HG02623 (cell line): ENCODE measurements around the gene CGB7.

Experiments
- ATAC-seq: cut with Tn5 transposase; IDR thresholded peaks from one replicate; pipeline ENCODE4 v1.9.1; 2021; ENCODE audit warnings: moderate library complexity; ENCODE audit not compliant: unreplicated experiment

CGB7 gene

DNA sequence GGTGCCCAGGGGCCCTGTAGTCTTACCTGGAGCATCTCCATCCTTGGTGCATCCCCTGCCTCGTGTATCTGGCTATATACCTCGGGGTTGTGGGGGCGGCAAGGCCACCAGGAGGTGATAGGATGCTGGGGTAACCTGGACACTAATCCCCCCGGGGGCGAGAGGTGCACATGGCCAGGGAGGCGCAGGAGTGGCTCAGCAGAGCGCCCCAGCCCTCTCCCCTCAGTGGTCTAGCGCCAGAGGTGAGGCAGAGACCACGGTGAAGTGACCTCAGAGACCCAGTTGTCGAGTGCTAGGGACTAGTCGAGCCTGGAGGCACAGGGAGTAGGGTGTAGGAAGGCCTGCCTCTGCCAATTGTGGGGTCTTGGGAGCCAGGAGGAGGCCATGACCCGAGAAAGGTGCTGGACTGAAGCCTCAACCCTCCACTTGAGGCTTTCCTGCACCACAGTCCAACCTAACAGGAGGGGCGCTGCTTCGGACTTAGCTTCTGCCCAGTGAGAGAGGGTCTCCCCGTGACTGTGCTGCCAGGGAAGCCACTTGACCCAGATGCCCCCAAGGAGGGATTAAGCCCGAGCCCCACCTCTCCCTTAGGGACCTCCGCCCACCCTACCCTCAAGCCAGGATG, 40.4 kb downstream of the CGB7 start, which contains the start of gene LHB:
Gene LHB (minus strand): TSS at position 51 of the 625 bp plus-strand sequence. CDS start 10 bp downstream, at position 41.
- no peak for ATAC-seq

GRCh38 chr19:49016067-49016839, 41.3 kb downstream of the CGB7 start:
- no peak for ATAC-seq

DNA sequence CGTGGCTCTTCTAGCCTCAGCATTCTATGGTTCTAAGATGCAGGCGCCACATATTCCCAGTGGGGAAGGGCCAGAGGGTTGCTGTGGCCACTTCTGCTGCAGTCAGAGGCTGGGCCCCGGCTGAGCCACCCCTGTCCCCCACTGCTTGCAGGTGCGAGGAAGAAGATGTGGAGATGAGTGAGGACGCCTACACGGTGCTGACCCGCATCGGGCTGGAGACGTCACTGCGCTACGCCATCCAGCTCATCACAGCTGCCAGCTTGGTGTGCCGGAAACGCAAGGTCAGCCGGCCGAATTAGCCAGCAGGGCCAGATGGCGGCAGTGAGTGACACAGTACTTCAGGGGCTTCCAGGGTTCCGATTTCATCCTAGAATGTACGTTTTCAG, 42.7 kb downstream of the CGB7 start:
- no peak for ATAC-seq

- ATAC-seq = no peak
Measured at GRCh38 chr19:49014123-49014869, 43.3 kb downstream of the CGB7 start.

DNA sequence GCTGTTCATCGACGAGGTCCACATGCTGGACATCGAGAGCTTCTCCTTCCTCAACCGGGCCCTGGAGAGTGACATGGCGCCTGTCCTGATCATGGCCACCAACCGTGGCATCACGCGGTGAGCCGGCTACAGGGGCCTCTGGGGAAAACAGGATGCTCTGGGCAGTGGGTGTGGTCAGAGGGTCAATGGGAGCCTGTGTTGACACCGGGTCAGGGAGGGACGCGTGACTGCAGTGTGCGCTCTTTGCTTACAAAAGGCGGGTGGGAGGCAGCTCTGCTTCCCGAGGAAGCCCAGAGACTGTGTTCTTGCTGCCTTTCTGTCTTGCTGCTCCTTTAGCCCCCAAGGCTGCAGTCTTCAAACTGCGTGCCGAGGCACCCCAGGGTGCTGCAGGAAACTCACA, 46.4 kb downstream of the CGB7 start:
- ATAC-seq = no peak

DNA sequence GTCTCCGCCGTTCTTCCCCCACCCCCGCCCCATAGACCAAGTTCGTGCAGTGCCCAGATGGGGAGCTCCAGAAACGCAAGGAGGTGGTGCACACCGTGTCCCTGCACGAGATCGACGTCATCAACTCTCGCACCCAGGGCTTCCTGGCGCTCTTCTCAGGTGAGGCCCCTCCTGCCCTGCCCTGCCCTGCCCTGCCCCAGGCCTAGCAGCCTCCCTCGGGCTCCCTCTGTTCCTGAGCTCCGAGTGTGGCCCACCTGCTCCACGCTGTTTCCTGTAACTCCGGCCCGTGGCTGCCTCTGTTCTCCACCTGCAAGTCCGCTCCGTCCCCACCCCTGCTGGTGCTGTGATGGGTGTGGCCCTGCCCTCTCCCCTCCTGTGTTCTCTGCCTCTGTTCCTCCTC, 47.1 kb downstream of the CGB7 start:
- no peak for ATAC-seq

DNA sequence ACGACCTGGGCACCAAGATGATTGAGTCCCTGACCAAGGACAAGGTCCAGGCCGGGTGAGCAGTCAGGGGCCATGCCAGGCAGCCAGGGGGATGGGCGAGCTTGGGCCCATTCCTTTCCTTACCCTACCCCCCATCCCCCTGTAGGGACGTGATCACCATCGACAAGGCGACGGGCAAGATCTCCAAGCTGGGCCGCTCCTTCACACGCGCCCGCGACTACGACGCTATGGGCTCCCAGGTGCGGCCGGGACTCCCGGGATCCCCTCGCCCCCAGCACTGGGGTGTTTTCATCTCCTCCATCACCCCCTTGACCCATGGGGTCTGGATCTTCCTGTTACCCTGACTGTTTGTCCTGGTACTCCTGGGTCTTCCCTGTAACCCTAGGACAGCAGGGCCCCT, 47.7 kb downstream of the CGB7 start:
- ATAC-seq = no peak

GRCh38 chr19:49006905-49007304, 50.6 kb downstream of the CGB7 start:
- no peak for ATAC-seq

DNA sequence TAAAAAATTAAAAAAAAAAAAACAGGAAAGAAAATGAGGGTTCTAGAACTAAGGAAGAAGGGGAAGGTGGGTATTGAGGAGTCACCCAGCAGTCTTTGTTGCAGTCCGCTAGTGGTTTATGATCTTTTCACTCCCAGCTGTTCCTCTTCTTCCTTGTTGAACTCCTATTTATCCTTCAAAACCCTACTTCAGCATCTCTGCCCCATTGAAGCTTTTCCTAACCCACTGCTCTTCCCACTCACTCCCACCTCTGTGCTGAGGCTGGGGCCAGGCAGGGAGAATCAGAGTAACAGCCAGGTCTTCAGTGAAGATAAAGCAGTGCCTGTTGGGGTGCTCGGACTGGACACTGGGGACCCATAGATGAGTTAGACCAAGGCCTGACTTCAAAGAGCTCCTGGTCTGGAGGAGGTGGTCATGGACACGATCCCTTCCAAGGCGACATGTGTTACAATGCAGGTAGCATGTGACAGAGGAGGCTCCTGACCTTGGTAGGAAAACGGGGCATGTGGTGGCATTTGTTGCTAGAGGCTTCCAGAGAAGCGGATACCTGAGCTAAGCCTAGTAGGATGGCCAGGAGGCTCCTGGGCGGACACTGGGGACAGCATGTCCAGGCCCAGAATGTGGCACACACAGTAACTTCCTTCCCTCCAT, 52.5 kb downstream of the CGB7 start:
- no peak for ATAC-seq
